K562 (cell line): Measurements from ENCODE around the gene SLC29A2. TPM values are rescaled to one million over a fixed set of nuclear protein-coding genes. Genes with fewer than 3 reads are reported as not detected.

Source experiments
- ARID2 ChIP-seq: fragments of 450-650 bp; IDR thresholded peaks from 2 replicates; pipeline ENCODE4 v1.6.1; 2017; ENCODE audit warnings: antibody characterized with exemption, mild to moderate bottlenecking
- ATF1 ChIP-seq, 2 experiments: fragments of 450-650 bp in 1 of 2; IDR thresholded peaks; 2 replicates each; pipeline ENCODE4 v1.6.1; 2016; ENCODE audit warnings: missing compliant biosample characterization in 1 of 2, missing genetic modification characterization in 1 of 2
- BACH1 ChIP-seq: fragments of 200-800 bp; sonication (Bioruptor generic); IDR thresholded peaks from 2 replicates; pipeline ENCODE4 v1.6.1; 2016; ENCODE audit warnings: missing genetic modification characterization, missing compliant biosample characterization
- CHCHD3 ChIP-seq: fragments of 250-450 bp; sonication (Bioruptor Pico); IDR thresholded peaks from 2 replicates; pipeline ENCODE4 v2.1.2; 2022; ENCODE audit warnings: mild to moderate bottlenecking
- FOXJ2 ChIP-seq: fragments of 200-800 bp; sonication (Bioruptor generic); IDR thresholded peaks from 2 replicates; pipeline ENCODE4 v1.6.1; 2016; ENCODE audit warnings: missing genetic modification characterization, missing compliant biosample characterization
- FOXK1 ChIP-seq: sonication (generic); formaldehyde crosslinking; IDR thresholded peaks from 2 replicates; pipeline ENCODE4 v1.8.0; 2022; ENCODE audit warnings: missing genetic modification reagents, mild to moderate bottlenecking, borderline replicate concordance
- HNRNPK ChIP-seq: fragments of 200-400 bp; formaldehyde crosslinking; IDR thresholded peaks from one replicate; pipeline ENCODE4 v1.6.1; 2018; ENCODE audit warnings: mild to moderate bottlenecking, low read depth, low read length; ENCODE audit not compliant: poor library complexity, severe bottlenecking
- HOXB6 ChIP-seq: fragments of 250-450 bp; sonication (Bioruptor Pico); IDR thresholded peaks from 2 replicates; pipeline ENCODE4 v1.5.1; 2022; ENCODE audit warnings: mild to moderate bottlenecking, borderline replicate concordance
- MTF1 ChIP-seq: fragments of 250-450 bp; sonication (Bioruptor Pico); IDR thresholded peaks from 2 replicates; pipeline ENCODE4 v1.9.0; 2021; ENCODE audit warnings: moderate library complexity, mild to moderate bottlenecking, inconsistent platforms, borderline replicate concordance
- MYBL2 ChIP-seq, 2 experiments: fragments of 450-650 bp in 1 of 2; sonication (generic) in 1 of 2; formaldehyde crosslinking in 1 of 2; IDR thresholded peaks; 2 replicates each; pipeline versions ENCODE4 v1.6.1 to v1.8.1; 2017 to 2022; ENCODE audit warnings: borderline replicate concordance in 1 of 2, inconsistent platforms in 1 of 2, low read depth in 1 of 2, mild to moderate bottlenecking in 1 of 2, missing genetic modification reagents in 1 of 2, moderate library complexity in 1 of 2
- NCOA1 ChIP-seq: fragments of 450-650 bp; IDR thresholded peaks from 2 replicates; pipeline ENCODE4 v1.6.1; 2016; ENCODE audit warnings: low read depth
- NCOA4 ChIP-seq: fragments of 450-650 bp; IDR thresholded peaks from 2 replicates; pipeline ENCODE4 v1.6.1; 2018; ENCODE audit warnings: mild to moderate bottlenecking; ENCODE audit not compliant: partially characterized antibody
- NELFE ChIP-seq: IDR thresholded peaks from 2 replicates; pipeline ENCODE4 v1.6.1; 2011; ENCODE audit warnings: mild to moderate bottlenecking; ENCODE audit not compliant: insufficient read depth, insufficient read length
- PTRF ChIP-seq: fragments of 450-650 bp; IDR thresholded peaks from 2 replicates; pipeline ENCODE4 v1.6.1; 2016; ENCODE audit warnings: mild to moderate bottlenecking, missing genetic modification characterization, missing compliant biosample characterization
- SREBF2 ChIP-seq: sonication (generic); formaldehyde crosslinking; IDR thresholded peaks from 2 replicates; pipeline ENCODE4 v1.4.0; 2020; ENCODE audit warnings: mild to moderate bottlenecking, missing genetic modification reagents
- ZBTB7A ChIP-seq: IDR thresholded peaks from 2 replicates; pipeline ENCODE4 v1.6.1; 2011; ENCODE audit warnings: low read depth, mild to moderate bottlenecking, low read length, moderate library complexity, borderline replicate concordance; ENCODE audit not compliant: control insufficient read depth
- ZNF121 ChIP-seq: sonication (generic); formaldehyde crosslinking; conservative IDR thresholded peaks from 2 replicates; pipeline ENCODE4 v1.8.0; 2022; ENCODE audit warnings: missing genetic modification reagents
- ZNF324 ChIP-seq: fragments of 250-450 bp; sonication (Bioruptor Pico); IDR thresholded peaks from 2 replicates; pipeline ENCODE4 v1.4.0; 2020; ENCODE audit warnings: mild to moderate bottlenecking
- ZNF589 ChIP-seq: fragments of 200-800 bp; sonication (Bioruptor generic); IDR thresholded peaks from 2 replicates; pipeline ENCODE4 v1.6.1; 2016; ENCODE audit warnings: low read depth, missing genetic modification characterization, missing compliant biosample characterization
- ZNF766 ChIP-seq: fragments of 200-800 bp; sonication (Bioruptor generic); conservative IDR thresholded peaks from 2 replicates; pipeline ENCODE4 v1.6.1; 2016; ENCODE audit warnings: missing genetic modification characterization, missing compliant biosample characterization
- polyA plus RNA-seq, 8 experiments: library from polyadenylated mRNA; depleted of rRNA in 4 of 8; stranded (reverse) in 5 of 8; unstranded in 3 of 8; fragments of >200 nt; fragmentation: Nextera tagmentation in 2 of 8; fragmentation: Illumina TruSeq in 1 of 8; extraction: Ambion mirVana in 2 of 8; extraction: Trizol in 1 of 8; gene quantifications; 2 replicates each; pipeline versions ENCODE4 v1.2.1 to v1.2.3, GENCODE V29; 2011 to 2014; ENCODE audit warnings: inconsistent platforms in 1 of 8, missing spikeins in 1 of 8
- total RNA-seq, 7 experiments: library from RNA; depleted of rRNA in 6 of 7; stranded (reverse); fragments of >200 nt in 6 of 7; fragmentation: Illumina TruSeq in 2 of 7; extraction: Trizol in 2 of 7; gene quantifications; 2 replicates each; pipeline versions ENCODE4 v1.2.1 to v1.2.3, GENCODE V29; 2011 to 2021; ENCODE audit warnings: low replicate concordance in 1 of 7
- TF ChIP-seq, protein P1 (sequence below): sonication (generic); formaldehyde crosslinking; IDR thresholded peaks from 2 replicates; pipeline ENCODE4 v1.8.1; 2023; ENCODE audit warnings: missing genetic modification reagents, mild to moderate bottlenecking, borderline replicate concordance
- TF ChIP-seq, protein P2 (sequence below): fragments of 450-650 bp; formaldehyde crosslinking; IDR thresholded peaks from 2 replicates; pipeline ENCODE4 v1.4.0; 2022; ENCODE audit warnings: mild to moderate bottlenecking, moderate library complexity

Gene SLC29A2
- total and polyA plus RNA-seq, 9 of the 15 experiments (the other 6 are each of a cell fraction or from before 2014, with no cell fraction given), result 2.4 to 48.6 (median 14.2) TPM

DNA sequence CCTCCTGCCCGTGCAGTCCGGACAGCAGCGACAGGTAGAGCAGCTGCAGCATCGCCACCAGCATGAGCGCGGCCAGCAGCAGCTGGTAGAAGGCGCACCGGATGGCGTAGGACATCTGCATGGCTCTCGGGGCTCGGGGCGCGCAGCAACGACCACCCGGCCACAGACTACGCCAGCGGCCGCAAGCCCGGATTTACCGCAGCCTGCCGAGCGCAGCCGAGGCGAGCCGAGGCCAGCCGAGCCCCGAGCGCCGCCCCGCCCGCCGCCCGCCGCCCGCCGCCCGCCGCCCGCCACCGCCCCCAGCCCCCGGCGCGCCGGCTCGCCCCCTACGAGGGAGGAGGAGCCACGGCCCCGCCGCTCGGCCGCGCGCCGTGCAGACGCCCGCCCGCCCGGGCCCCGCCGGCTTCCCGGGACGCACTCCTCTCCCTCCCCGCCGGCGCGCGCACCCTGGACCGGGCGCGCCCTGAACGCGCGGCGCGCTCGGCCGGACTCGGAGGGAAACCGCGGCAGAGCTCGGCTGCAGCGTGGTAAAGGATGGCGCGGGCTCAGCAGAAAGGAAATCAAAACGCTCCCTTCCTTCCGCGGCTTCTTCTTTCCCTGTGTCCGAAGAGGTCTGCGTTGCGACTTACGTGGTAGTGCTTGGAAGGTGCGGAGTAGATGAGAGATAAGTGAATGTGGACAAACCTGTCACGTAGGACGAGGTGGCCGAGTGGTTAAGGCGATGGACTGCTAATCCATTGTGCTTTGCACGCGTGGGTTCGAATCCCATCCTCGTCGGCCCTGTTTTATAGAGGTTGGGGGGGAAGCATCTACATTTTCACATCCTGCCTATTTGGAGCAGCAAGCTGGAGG, 23.9 kb downstream of the SLC29A2 start, which contains the start of gene B4GAT1 (continued):
- TF ChIP-seq, protein P1, sequence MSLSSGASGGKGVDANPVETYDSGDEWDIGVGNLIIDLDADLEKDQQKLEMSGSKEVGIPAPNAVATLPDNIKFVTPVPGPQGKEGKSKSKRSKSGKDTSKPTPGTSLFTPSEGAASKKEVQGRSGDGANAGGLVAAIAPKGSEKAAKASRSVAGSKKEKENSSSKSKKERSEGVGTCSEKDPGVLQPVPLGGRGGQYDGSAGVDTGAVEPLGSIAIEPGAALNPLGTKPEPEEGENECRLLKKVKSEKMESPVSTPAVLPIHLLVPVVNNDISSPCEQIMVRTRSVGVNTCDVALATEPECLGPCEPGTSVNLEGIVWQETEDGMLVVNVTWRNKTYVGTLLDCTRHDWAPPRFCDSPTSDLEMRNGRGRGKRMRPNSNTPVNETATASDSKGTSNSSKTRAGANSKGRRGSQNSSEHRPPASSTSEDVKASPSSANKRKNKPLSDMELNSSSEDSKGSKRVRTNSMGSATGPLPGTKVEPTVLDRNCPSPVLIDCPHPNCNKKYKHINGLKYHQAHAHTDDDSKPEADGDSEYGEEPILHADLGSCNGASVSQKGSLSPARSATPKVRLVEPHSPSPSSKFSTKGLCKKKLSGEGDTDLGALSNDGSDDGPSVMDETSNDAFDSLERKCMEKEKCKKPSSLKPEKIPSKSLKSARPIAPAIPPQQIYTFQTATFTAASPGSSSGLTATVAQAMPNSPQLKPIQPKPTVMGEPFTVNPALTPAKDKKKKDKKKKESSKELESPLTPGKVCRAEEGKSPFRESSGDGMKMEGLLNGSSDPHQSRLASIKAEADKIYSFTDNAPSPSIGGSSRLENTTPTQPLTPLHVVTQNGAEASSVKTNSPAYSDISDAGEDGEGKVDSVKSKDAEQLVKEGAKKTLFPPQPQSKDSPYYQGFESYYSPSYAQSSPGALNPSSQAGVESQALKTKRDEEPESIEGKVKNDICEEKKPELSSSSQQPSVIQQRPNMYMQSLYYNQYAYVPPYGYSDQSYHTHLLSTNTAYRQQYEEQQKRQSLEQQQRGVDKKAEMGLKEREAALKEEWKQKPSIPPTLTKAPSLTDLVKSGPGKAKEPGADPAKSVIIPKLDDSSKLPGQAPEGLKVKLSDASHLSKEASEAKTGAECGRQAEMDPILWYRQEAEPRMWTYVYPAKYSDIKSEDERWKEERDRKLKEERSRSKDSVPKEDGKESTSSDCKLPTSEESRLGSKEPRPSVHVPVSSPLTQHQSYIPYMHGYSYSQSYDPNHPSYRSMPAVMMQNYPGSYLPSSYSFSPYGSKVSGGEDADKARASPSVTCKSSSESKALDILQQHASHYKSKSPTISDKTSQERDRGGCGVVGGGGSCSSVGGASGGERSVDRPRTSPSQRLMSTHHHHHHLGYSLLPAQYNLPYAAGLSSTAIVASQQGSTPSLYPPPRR, result 0 out of 2 replicates have a peak, but pooled peaks have one; percentile 78
- TF ChIP-seq MYBL2 (IDR thresholded peaks at IDR 0.05; ENCODE audit: low read depth) (no peak), MYBL2 (CRISPR knock-in tag; IDR thresholded peaks at IDR 0.05; ENCODE audit: borderline replicate concordance) (no peak), ARID2 (no peak), ZNF766 (CRISPR knock-in tag) (0 out of 2 replicates have a peak, but pooled peaks have one; percentile 40), BACH1 (tag) (no peak), ZNF324 (no peak), ZNF121 (no peak), FOXK1 (CRISPR knock-in tag) (no peak), PTRF (tag) (no peak), NELFE (no peak), FOXJ2 (no peak), HNRNPK (no peak), NCOA1 (no peak), CHCHD3 (CRISPR knock-in tag) (0 out of 2 replicates have a peak, but pooled peaks have one; percentile 41), ATF1 (CRISPR knock-in tag; IDR thresholded peaks at IDR 0.05) (no peak), ATF1 (tag; IDR thresholded peaks at IDR 0.05) (peak; percentile 84), ZNF589 (CRISPR knock-in tag) (no peak), NCOA4 (no peak), MTF1 (CRISPR knock-in tag) (no peak), HOXB6 (CRISPR knock-in tag) (no peak), ZBTB7A (peak; percentile 63; the same call in 1 of the 2 replicates), SREBF2 (CRISPR knock-in tag) (no peak)
- TF ChIP-seq, protein P2, sequence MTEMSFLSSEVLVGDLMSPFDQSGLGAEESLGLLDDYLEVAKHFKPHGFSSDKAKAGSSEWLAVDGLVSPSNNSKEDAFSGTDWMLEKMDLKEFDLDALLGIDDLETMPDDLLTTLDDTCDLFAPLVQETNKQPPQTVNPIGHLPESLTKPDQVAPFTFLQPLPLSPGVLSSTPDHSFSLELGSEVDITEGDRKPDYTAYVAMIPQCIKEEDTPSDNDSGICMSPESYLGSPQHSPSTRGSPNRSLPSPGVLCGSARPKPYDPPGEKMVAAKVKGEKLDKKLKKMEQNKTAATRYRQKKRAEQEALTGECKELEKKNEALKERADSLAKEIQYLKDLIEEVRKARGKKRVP (CRISPR knock-in tag), result no peak
